Spleen (tissue), 11 donors: ENCODE measurements around the gene TSPO2. TPM values are rescaled to one million over a fixed set of nuclear protein-coding genes. Genes with fewer than 3 reads are reported as not detected.

ENCODE experiments used
- DNase-seq: peaks from one replicate; pipeline ENCODE4 v3.0.0-alpha.2; 2020
- H3K27ac ChIP-seq, 8 donors: fragments of 200-600 bp; sonication (generic) in 7 of 8; 1 replicate in 4 of 8; 2 replicates in 4 of 8; pipeline versions ENCODE4 v1.5.0 to v1.8.0; 2016 to 2021; ENCODE audit warnings: inconsistent platforms in 4 of 8, mild to moderate bottlenecking in 4 of 8, moderate library complexity in 1 of 8
- H3K27me3 ChIP-seq, 7 donors: fragments of 200-600 bp; sonication (generic) in 6 of 7; replicated peaks in 1 of 7; 1 replicate in 4 of 7; 2 replicates in 3 of 7; pipeline versions ENCODE4 v1.5.0 to v1.8.0; 2016 to 2021; ENCODE audit warnings: inconsistent platforms in 3 of 7, mild to moderate bottlenecking in 1 of 7
- H3K36me3 ChIP-seq, 6 donors: fragments of 200-600 bp; sonication (generic) in 5 of 6; 1 replicate in 4 of 6; 2 replicates in 2 of 6; pipeline versions ENCODE4 v1.5.0 to v1.8.0; 2016 to 2021; ENCODE audit warnings: inconsistent platforms in 2 of 6
- H3K4me1 ChIP-seq, 6 donors: fragments of 200-600 bp; sonication (generic) in 5 of 6; 1 replicate in 3 of 6; 2 replicates in 3 of 6; pipeline versions ENCODE4 v1.5.0 to v1.8.0; 2016 to 2021; ENCODE audit warnings: inconsistent platforms in 3 of 6
- H3K4me3 ChIP-seq, 8 donors: fragments of 200-600 bp; sonication (generic) in 7 of 8; 1 replicate in 4 of 8; 2 replicates in 4 of 8; pipeline versions ENCODE4 v1.5.0 to v1.8.0; 2016 to 2021; ENCODE audit warnings: inconsistent platforms in 4 of 8, mild to moderate bottlenecking in 4 of 8, moderate library complexity in 2 of 8
- H3K9me3 ChIP-seq, 8 donors: fragments of 200-600 bp; sonication (generic) in 7 of 8; 1 replicate in 4 of 8; 2 replicates in 4 of 8; pipeline versions ENCODE4 v1.5.0 to v1.8.0; 2016 to 2021; ENCODE audit warnings: inconsistent platforms in 4 of 8
- CTCF ChIP-seq, 11 experiments: fragments of 200-600 bp in 7 of 11; fragments of 450-650 bp in 4 of 11; sonication (generic) in 4 of 11; IDR thresholded peaks in 8 of 11; conservative IDR thresholded peaks in 3 of 11; 1 replicate in 7 of 11; 2 replicates in 4 of 11; pipeline versions ENCODE4 v1.4.0 to v1.8.0; 2016 to 2021; ENCODE audit warnings: antibody characterized with exemption in 11 of 11, inconsistent platforms in 4 of 11, mild to moderate bottlenecking in 1 of 11
- POLR2A ChIP-seq, 3 donors: fragments of 450-650 bp; IDR thresholded peaks; one replicate each; pipeline ENCODE4 v1.5.1; 2017; ENCODE audit warnings: antibody characterized with exemption in 3 of 3, mild to moderate bottlenecking in 1 of 3
- POLR2AphosphoS5 ChIP-seq, 3 donors: sonication (generic); formaldehyde crosslinking; IDR thresholded peaks; one replicate each; pipeline ENCODE4 v1.5.1; 2017; ENCODE audit warnings: antibody characterized with exemption in 3 of 3
- WGBS, 5 donors: extraction: QIAGEN DNeasy Blood & Tissue Kit in 3 of 5; methylation state at CpG; one replicate each; pipeline versions ENCODE4 v1.1.5 to v1.1.7; 2013 to 2018; 5-methylcytosine and 5-hydroxymethylcytosine counted together
- intact Hi-C: fragments of 100-400 bp; cut with DNase I; formaldehyde crosslinking; loops from one replicate; pipeline ENCODE4 v1.15.0; 2023; ENCODE audit warnings: low total_unique reads
- polyA plus RNA-seq, 3 donors: library from polyadenylated mRNA; stranded (reverse); fragments of 200-250 nt; gene quantifications; one replicate each; pipeline ENCODE4 v1.2.1, GENCODE V29; 2013
- total RNA-seq, 7 donors: library from RNA; depleted of rRNA in 3 of 7; stranded (reverse); fragments of >200 nt in 3 of 7; fragmentation: NEBNext Ultra II Directional in 4 of 7; extraction: Animal tissue kit (Norgen Biotek cat#: 25700) in 4 of 7; gene quantifications; one replicate each; pipeline versions ENCODE4 v1.1.0 to v1.2.1, GENCODE V29; 2016 to 2021
- donor health status: healthy with polysubstance abuse.
- donor health status: DM: no; HTN: no; CAD: no; lungs with moderate emphysema.
- donor health status: DM: no; HTN: no; CAD: no.
- donor health status: Bipolar disorder and iron deficiency.
- donor health status: healthy.
- donor health status: DM: no; HTN: no; CAD: no.
- donor health status: DM: yes; HTN: yes; CAD: no.

Gene TSPO2
- total and polyA plus RNA-seq, 10 donors = 0.54 to 6.3 TPM; not detected in 8

DNA sequence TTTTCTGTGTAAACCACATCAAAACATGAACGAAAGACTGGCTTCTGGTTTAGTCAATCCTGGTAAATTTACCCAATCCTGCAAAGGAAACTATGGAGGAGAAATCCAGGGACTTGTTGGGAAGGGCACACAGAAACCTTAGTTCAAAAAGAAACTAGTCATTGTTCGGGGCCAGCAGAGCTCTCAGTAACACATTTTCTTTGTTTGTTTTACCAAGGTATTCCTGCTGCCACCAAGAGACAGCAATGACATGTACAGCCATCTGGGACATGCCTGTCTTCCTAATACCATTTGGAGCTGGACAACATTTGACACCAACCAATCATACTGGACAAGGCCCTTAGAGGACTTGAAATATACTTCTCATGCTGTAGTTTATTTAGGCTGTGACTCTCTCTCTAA is 21.6 kb downstream of the TSPO2 start:
- Histone ChIP-seq H3K36me3 (peaks cover 0 to 88% (median 44%) of the 10 kb centered on the region in 6 donors), H3K27me3 (no peaks in the 10 kb centered on the region), H3K9me3 (no peaks in the 10 kb centered on the region), H3K4me3 (no peak overlapping the region), H3K27ac (no peak overlapping the region), H3K4me1 (peaks cover 0 to 18% (median 6%) of the 10 kb centered on the region in 6 donors)
- 70 to 83% (median 81%) methylated on average over 2 of the region's 2 CpGs for WGBS, 5 donors
- DNase-seq = no peak
- TF ChIP-seq POLR2AphosphoS5 (IDR thresholded peaks at IDR 0.05) = no peak
- TF ChIP-seq CTCF (IDR thresholded peaks at IDR 0.05 in 8 of 11, conservative IDR thresholded peaks at IDR 0.05 in 3 of 11) = no peak
- TF ChIP-seq POLR2A (IDR thresholded peaks at IDR 0.05) = no peak
- intact Hi-C loops = no loop called here

GRCh38 chr6:41064841-41065240 is 22.6 kb downstream of the TSPO2 start:
- WGBS, 5 donors = 91 to 95% (median 92%) methylated on average over 5 of the region's 5 CpGs
- no peak overlapping the region for H3K27ac ChIP-seq
- no peak for DNase-seq
- H3K4me3 ChIP-seq = no peak overlapping the region
- peaks cover 0 to 18% (median 6%) of the 10 kb centered on the region in 6 donors for H3K4me1 ChIP-seq
- no peak for TF ChIP-seq POLR2A (IDR thresholded peaks at IDR 0.05)
- no peak for TF ChIP-seq POLR2AphosphoS5 (IDR thresholded peaks at IDR 0.05)
- no peak for TF ChIP-seq CTCF (IDR thresholded peaks at IDR 0.05 in 8 of 11, conservative IDR thresholded peaks at IDR 0.05 in 3 of 11)
- peaks cover 0 to 92% (median 53%) of the 10 kb centered on the region in 6 donors for H3K36me3 ChIP-seq
- H3K9me3 ChIP-seq = no peaks in the 10 kb centered on the region
- intact Hi-C loops = loop anchor here (5.0 kb wide), 1 partner anchor 58 kb away; no protein-coding TSS in a partner anchor
- no peaks in the 10 kb centered on the region for H3K27me3 ChIP-seq

DNA sequence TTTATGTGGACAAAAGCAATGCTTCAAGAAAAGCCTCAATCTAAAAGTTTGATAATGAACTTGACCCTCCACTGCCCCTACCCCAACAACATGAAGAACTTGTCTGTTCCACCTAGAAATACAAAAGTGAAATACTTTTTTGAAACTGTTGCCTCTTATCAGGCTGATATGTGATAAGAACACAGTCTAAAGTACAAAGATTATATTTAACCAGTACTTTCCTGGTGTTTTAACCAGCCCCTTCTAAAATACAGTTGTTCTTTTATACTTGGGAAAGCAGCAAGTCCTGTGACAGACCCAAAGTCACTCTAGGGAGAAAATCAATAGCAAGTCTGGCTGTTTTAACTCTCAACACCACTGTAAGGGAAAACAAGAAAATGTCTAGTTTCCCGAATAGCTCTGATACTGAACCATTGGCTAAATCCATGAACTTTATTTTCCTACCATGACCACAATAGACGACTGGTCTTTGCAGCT is 23.3 kb downstream of the TSPO2 start:
- no peak for DNase-seq
- H3K4me1 ChIP-seq = peaks cover 3 to 26% (median 10%) of the 10 kb centered on the region in 6 donors
- peaks cover 0 to 96% (median 55%) of the 10 kb centered on the region in 6 donors for H3K36me3 ChIP-seq
- 94 to 100% (median 99%) methylated on average over 2 of the region's 2 CpGs for WGBS, 5 donors
- intact Hi-C loops = loop anchor here (5.0 kb wide), 1 partner anchor 58 kb away; no protein-coding TSS in a partner anchor
- H3K27me3 ChIP-seq = no peaks in the 10 kb centered on the region
- H3K27ac ChIP-seq = no peak overlapping the region
- H3K4me3 ChIP-seq = no peak overlapping the region
- TF ChIP-seq POLR2AphosphoS5 (IDR thresholded peaks at IDR 0.05) (no peak), CTCF (IDR thresholded peaks at IDR 0.05 in 8 of 11, conservative IDR thresholded peaks at IDR 0.05 in 3 of 11) (no peak), POLR2A (IDR thresholded peaks at IDR 0.05) (no peak)
- H3K9me3 ChIP-seq = no peaks in the 10 kb centered on the region

GRCh38 chr6:41066867-41067304 is 24.6 kb downstream of the TSPO2 start:
- Histone ChIP-seq H3K27ac (no peak overlapping the region), H3K4me3 (no peak overlapping the region), H3K27me3 (no peaks in the 10 kb centered on the region), H3K4me1 (peaks cover 10 to 29% (median 18%) of the 10 kb centered on the region in 6 donors), H3K9me3 (no peaks in the 10 kb centered on the region), H3K36me3 (peaks cover 0 to 85% (median 50%) of the 10 kb centered on the region in 6 donors)
- intact Hi-C loops = loop anchor here (5.0 kb wide), 1 partner anchor 60 kb away; no protein-coding TSS in a partner anchor
- DNase-seq = no peak
- 30 to 35% (median 32%) methylated on average over 3 of the region's 3 CpGs for WGBS, 5 donors
- TF ChIP-seq POLR2AphosphoS5 (IDR thresholded peaks at IDR 0.05) = no peak
- peak; percentile 54 to 86 (median 82) for TF ChIP-seq CTCF (IDR thresholded peaks at IDR 0.05 in 8 of 11, conservative IDR thresholded peaks at IDR 0.05 in 3 of 11)
